CD4-positive, alpha-beta T cell treated with Interleukin-15 for 1 hour (primary cell): ENCODE measurements around the gene TBL1XR1.
"Not testable (repeated sequence)": the region's sequence is repeated elsewhere in the genome, so short reads cannot be mapped to it uniquely, and the experiment has no call there.

Source experiments
- DNase-seq: peaks from one replicate; pipeline ENCODE4 v3.0.0-alpha.2; 2020

Gene TBL1XR1

GRCh38 chr3:177056927-177057326 lies 140.4 kb downstream of the TBL1XR1 start:
- DNase-seq = no peak

- DNase-seq = no peak
Measured at GRCh38 chr3:177055605-177056571, 141.4 kb downstream of the TBL1XR1 start.

- DNase-seq = no peak
Measured at GRCh38 chr3:177053107-177053506, 144.2 kb downstream of the TBL1XR1 start.

GRCh38 chr3:177051411-177051810 lies 145.9 kb downstream of the TBL1XR1 start:
- DNase-seq = no peak

GRCh38 chr3:177050501-177051237 lies 146.6 kb downstream of the TBL1XR1 start:
- DNase-seq = no peak

- DNase-seq = no peak
Measured at GRCh38 chr3:177045767-177046166, 151.5 kb downstream of the TBL1XR1 start.

- no peak for DNase-seq
Measured at GRCh38 chr3:177045222-177045621, 152.1 kb downstream of the TBL1XR1 start.

- DNase-seq = no peak
Measured at GRCh38 chr3:177041730-177042551, 155.3 kb downstream of the TBL1XR1 start.

GRCh38 chr3:177041021-177041729 lies 156.1 kb downstream of the TBL1XR1 start:
- no peak for DNase-seq

- DNase-seq = no peak
Measured at GRCh38 chr3:177039490-177040274, 157.6 kb downstream of the TBL1XR1 start.

GRCh38 chr3:177037241-177037640 lies 160.0 kb downstream of the TBL1XR1 start:
- no peak for DNase-seq

GRCh38 chr3:177035676-177036075 lies 161.6 kb downstream of the TBL1XR1 start:
- DNase-seq = no peak

GRCh38 chr3:177034832-177035475 lies 162.3 kb downstream of the TBL1XR1 start:
- no peak for DNase-seq

GRCh38 chr3:177026505-177027277 lies 170.6 kb downstream of the TBL1XR1 start:
- no peak for DNase-seq

GRCh38 chr3:177015881-177016280 lies 181.4 kb downstream of the TBL1XR1 start:
- DNase-seq = no peak

- no peak for DNase-seq
Measured at GRCh38 chr3:177013681-177014280, 183.5 kb downstream of the TBL1XR1 start.

- DNase-seq = no peak
Measured at GRCh38 chr3:177005718-177006405, 191.4 kb downstream of the TBL1XR1 start.

- not testable (repeated sequence) for DNase-seq
Measured at GRCh38 chr3:177000159-177000558, 197.1 kb downstream of the TBL1XR1 start.

- no peak for DNase-seq
Measured at GRCh38 chr3:176995946-176996345, 201.3 kb downstream of the TBL1XR1 start.
